ENCODE data around the gene TTC24. TPM values are rescaled to one million over a fixed set of nuclear protein-coding genes. Genes with fewer than 3 reads are reported as not detected.

Gene TTC24
- polyA plus RNA-seq, 3 donors = 0.14 to 0.31 TPM; not detected in 1

- H3K27ac ChIP-seq (ENCODE audit: low read depth in 1 of 2, low read length in 2 of 2) = peak overlapping the region in 1 of 2 donors; percentile 15
- H3K4me2 ChIP-seq (replicated peaks; ENCODE audit: extremely low read depth, low read length, poor library complexity, severe bottlenecking) = no peak overlapping the region
- no peaks in the 10 kb centered on the region for H4K20me1 ChIP-seq (ENCODE audit: insufficient read depth, low read length)
- no peaks in the 10 kb centered on the region for H3K9me3 ChIP-seq (replicated peaks in 1 of 2; ENCODE audit: control insufficient read depth in 1 of 2, insufficient read depth in 1 of 2, low read length in 2 of 2)
- H2AFZ ChIP-seq (ENCODE audit: insufficient read depth, low read depth, low read length, poor library complexity, severe bottlenecking) = no peak overlapping the region
- Mint-ChIP-seq H3K4me3 (no peak overlapping the region), H3K36me3 (peaks cover 70 to 77% of the 10 kb centered on the region in 2 donors), H3K4me1 (peaks cover 17% of the 10 kb centered on the region), H3K27me3 (ENCODE audit: low read depth in 3 of 3) (peaks cover 0 to 4% (median 0%) of the 10 kb centered on the region in 3 donors), H3K27ac (peak overlapping the region in 3 of 7 donors; percentile 25 to 41 (median 38)), H3K9me3 (no peaks in the 10 kb centered on the region)
- H3K4me1 ChIP-seq (ENCODE audit: control insufficient read depth in 1 of 2, insufficient read depth in 2 of 2, low read length in 2 of 2) = no peaks in the 10 kb centered on the region
- intact Hi-C loops (cut with micrococcal nuclease) = loop anchor here in 1 of 2 donors (5.0 kb wide), 1 partner anchor 41 kb away; no protein-coding TSS in a partner anchor
- TF ChIP-seq, protein P1, sequence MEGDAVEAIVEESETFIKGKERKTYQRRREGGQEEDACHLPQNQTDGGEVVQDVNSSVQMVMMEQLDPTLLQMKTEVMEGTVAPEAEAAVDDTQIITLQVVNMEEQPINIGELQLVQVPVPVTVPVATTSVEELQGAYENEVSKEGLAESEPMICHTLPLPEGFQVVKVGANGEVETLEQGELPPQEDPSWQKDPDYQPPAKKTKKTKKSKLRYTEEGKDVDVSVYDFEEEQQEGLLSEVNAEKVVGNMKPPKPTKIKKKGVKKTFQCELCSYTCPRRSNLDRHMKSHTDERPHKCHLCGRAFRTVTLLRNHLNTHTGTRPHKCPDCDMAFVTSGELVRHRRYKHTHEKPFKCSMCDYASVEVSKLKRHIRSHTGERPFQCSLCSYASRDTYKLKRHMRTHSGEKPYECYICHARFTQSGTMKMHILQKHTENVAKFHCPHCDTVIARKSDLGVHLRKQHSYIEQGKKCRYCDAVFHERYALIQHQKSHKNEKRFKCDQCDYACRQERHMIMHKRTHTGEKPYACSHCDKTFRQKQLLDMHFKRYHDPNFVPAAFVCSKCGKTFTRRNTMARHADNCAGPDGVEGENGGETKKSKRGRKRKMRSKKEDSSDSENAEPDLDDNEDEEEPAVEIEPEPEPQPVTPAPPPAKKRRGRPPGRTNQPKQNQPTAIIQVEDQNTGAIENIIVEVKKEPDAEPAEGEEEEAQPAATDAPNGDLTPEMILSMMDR (IDR thresholded peaks at IDR 0.05) = no peak
- H3K27me3 ChIP-seq (ENCODE audit: control insufficient read depth in 2 of 2, insufficient read depth in 2 of 2, low read length in 2 of 2) = no peaks in the 10 kb centered on the region
- H3K4me3 ChIP-seq (replicated peaks in 1 of 3; ENCODE audit: low read depth in 2 of 3, low read length in 3 of 3) = no peak overlapping the region
- DNase-seq = peak in 2 of 3 donors; percentile 20 to 51
- H3K9ac ChIP-seq (ENCODE audit: insufficient read depth, low read length, poor library complexity, severe bottlenecking) = no peak overlapping the region
- H3K36me3 ChIP-seq (replicated peaks in 1 of 2; ENCODE audit: control insufficient read depth in 1 of 2, insufficient read depth in 2 of 2, low read length in 2 of 2) = peaks cover 32 to 85% of the 10 kb centered on the region in 2 donors
- H3K79me2 ChIP-seq (ENCODE audit: insufficient read depth, low read length) = no peaks in the 10 kb centered on the region
- 100% methylated on average over 2 of the region's 2 CpGs for WGBS (ENCODE audit: insufficient coverage)
Observed at GRCh38 chr1:156540955-156541354, 38.6 kb upstream of the TTC24 start.

- intact Hi-C loops (cut with micrococcal nuclease) = loop anchor here in 1 of 2 donors (5.0 kb wide), 1 partner anchor 39 kb away; no protein-coding TSS in a partner anchor
- H3K27ac Mint-ChIP-seq = peak overlapping the region in 2 of 7 donors; percentile 30 to 71
Observed at GRCh38 chr1:156543066-156543465, 36.5 kb upstream of the TTC24 start.

More at GRCh38 chr1:156543066-156543465, 36.5 kb upstream of the TTC24 start:
- H3K9me3 Mint-ChIP-seq = no peaks in the 10 kb centered on the region
- H3K36me3 Mint-ChIP-seq = peaks cover 74 to 82% of the 10 kb centered on the region in 2 donors
- Histone ChIP-seq H3K27me3 (ENCODE audit: control insufficient read depth in 2 of 2, insufficient read depth in 2 of 2, low read length in 2 of 2) (no peaks in the 10 kb centered on the region), H3K9me3 (replicated peaks in 1 of 2; ENCODE audit: control insufficient read depth in 1 of 2, insufficient read depth in 1 of 2, low read length in 2 of 2) (no peaks in the 10 kb centered on the region), H4K20me1 (ENCODE audit: insufficient read depth, low read length) (no peaks in the 10 kb centered on the region), H3K36me3 (replicated peaks in 1 of 2; ENCODE audit: control insufficient read depth in 1 of 2, insufficient read depth in 2 of 2, low read length in 2 of 2) (peaks cover 35 to 88% of the 10 kb centered on the region in 2 donors), H3K27ac (ENCODE audit: low read depth in 1 of 2, low read length in 2 of 2) (no peak overlapping the region), H3K4me2 (replicated peaks; ENCODE audit: extremely low read depth, low read length, poor library complexity, severe bottlenecking) (no peak overlapping the region), H3K4me1 (ENCODE audit: control insufficient read depth in 1 of 2, insufficient read depth in 2 of 2, low read length in 2 of 2) (no peaks in the 10 kb centered on the region), H2AFZ (ENCODE audit: insufficient read depth, low read depth, low read length, poor library complexity, severe bottlenecking) (no peak overlapping the region), H3K4me3 (replicated peaks in 1 of 3; ENCODE audit: low read depth in 2 of 3, low read length in 3 of 3) (no peak overlapping the region), H3K9ac (ENCODE audit: insufficient read depth, low read length, poor library complexity, severe bottlenecking) (no peak overlapping the region), H3K79me2 (ENCODE audit: insufficient read depth, low read length) (no peaks in the 10 kb centered on the region)
- H3K4me1 Mint-ChIP-seq = peaks cover 17% of the 10 kb centered on the region
- no peak for DNase-seq
- TF ChIP-seq, protein P1 (IDR thresholded peaks at IDR 0.05) = no peak
- H3K4me3 Mint-ChIP-seq = no peak overlapping the region
- WGBS (ENCODE audit: insufficient coverage) = 0% methylated on average over 1 of the region's 1 CpG
- peaks cover 0 to 4% (median 0%) of the 10 kb centered on the region in 3 donors for H3K27me3 Mint-ChIP-seq (ENCODE audit: low read depth in 3 of 3)
